Measurements from ENCODE around the gene LENG8. TPM values are rescaled to one million over a fixed set of nuclear protein-coding genes. Genes with fewer than 3 reads are reported as not detected.

The LENG8 gene
- total RNA-seq, 4 donors from 2014 or later, result 154 to 481 (median 360) TPM

- H3K27me3 ChIP-seq, result peaks cover 0 to 39% of the 10 kb centered on the region in 2 donors
- DNase-seq, result no peak
- TF ChIP-seq CTCF (IDR thresholded peaks at IDR 0.05) (no peak), POLR2A (IDR thresholded peaks at IDR 0.05) (no peak)
These were observed 32.9 kb upstream of the LENG8 start for GRCh38 chr19:54415901-54416673.

GRCh38 chr19:54416695-54417491, 32.1 kb upstream of the LENG8 start:
- H3K27me3 ChIP-seq, result peaks cover 0 to 39% of the 10 kb centered on the region in 2 donors
- no peaks in the 10 kb centered on the region for H3K36me3 ChIP-seq
- H3K9me3 ChIP-seq, result no peaks in the 10 kb centered on the region
- DNase-seq, result no peak
- H3K4me3 ChIP-seq, result no peak overlapping the region
- TF ChIP-seq POLR2A (IDR thresholded peaks at IDR 0.05), result no peak
- TF ChIP-seq CTCF (IDR thresholded peaks at IDR 0.05), result no peak
- no peak overlapping the region for H3K27ac ChIP-seq
- H3K4me1 ChIP-seq, result no peaks in the 10 kb centered on the region

More at GRCh38 chr19:54415901-54416673, 32.9 kb upstream of the LENG8 start:
- Histone ChIP-seq H3K9me3 (no peaks in the 10 kb centered on the region), H3K4me1 (no peaks in the 10 kb centered on the region), H3K4me3 (no peak overlapping the region), H3K36me3 (no peaks in the 10 kb centered on the region), H3K27ac (no peak overlapping the region)

- no peak for DNase-seq
- Histone ChIP-seq H3K4me1 (no peaks in the 10 kb centered on the region), H3K9me3 (no peaks in the 10 kb centered on the region), H3K4me3 (no peak overlapping the region), H3K27ac (no peak overlapping the region), H3K27me3 (peaks cover 0 to 39% of the 10 kb centered on the region in 2 donors), H3K36me3 (no peaks in the 10 kb centered on the region)
- no peak for TF ChIP-seq CTCF (IDR thresholded peaks at IDR 0.05)
- TF ChIP-seq POLR2A (IDR thresholded peaks at IDR 0.05), result no peak
These were observed 30.7 kb upstream of the LENG8 start for GRCh38 chr19:54418030-54418929.

- H3K36me3 ChIP-seq, result no peaks in the 10 kb centered on the region
- H3K9me3 ChIP-seq, result no peaks in the 10 kb centered on the region
- H3K4me3 ChIP-seq, result no peak overlapping the region
- TF ChIP-seq CTCF (IDR thresholded peaks at IDR 0.05) (no peak), POLR2A (IDR thresholded peaks at IDR 0.05) (no peak)
- no peaks in the 10 kb centered on the region for H3K4me1 ChIP-seq
- no peak for DNase-seq
- H3K27me3 ChIP-seq, result peaks cover 0 to 39% of the 10 kb centered on the region in 2 donors
- H3K27ac ChIP-seq, result no peak overlapping the region
These were observed 29.8 kb upstream of the LENG8 start for GRCh38 chr19:54418930-54419800.

GRCh38 chr19:54420068-54420382, 29.0 kb upstream of the LENG8 start:
- Histone ChIP-seq H3K9me3 (no peaks in the 10 kb centered on the region), H3K27me3 (peaks cover 0 to 30% of the 10 kb centered on the region in 2 donors), H3K27ac (no peak overlapping the region), H3K4me1 (no peaks in the 10 kb centered on the region), H3K36me3 (no peaks in the 10 kb centered on the region), H3K4me3 (no peak overlapping the region)
- no peak for DNase-seq
- no peak for TF ChIP-seq POLR2A (IDR thresholded peaks at IDR 0.05)

All from Peyer's patch (tissue), 4 donors.